CD4-positive, alpha-beta T cell treated with Interleukin-4 for 4 hours (primary cell): ENCODE measurements around the gene PMEPA1.

Source experiments
- DNase-seq: peaks from one replicate; pipeline ENCODE4 v3.0.0-alpha.2; 2020

Gene PMEPA1

DNA sequence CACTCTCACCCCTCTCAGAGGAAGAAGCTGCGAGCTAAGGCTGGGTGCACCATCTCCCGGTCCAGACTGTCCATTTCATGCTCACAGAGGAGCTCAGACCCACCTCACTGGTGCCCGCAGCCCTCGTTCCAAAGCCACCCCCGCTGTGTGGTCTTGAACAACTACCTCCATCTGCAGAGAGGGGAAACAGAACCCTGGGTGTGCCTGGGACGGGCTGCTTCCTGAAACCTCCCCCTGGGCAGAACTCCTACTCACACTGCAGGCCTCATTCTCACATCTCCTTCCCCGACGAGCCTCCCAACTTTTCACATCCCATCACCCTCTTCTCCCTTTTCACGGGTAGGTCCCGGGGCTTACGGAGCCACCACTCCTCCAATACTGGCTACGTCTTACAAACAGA, 18.1 kb downstream of the PMEPA1 start:
- no peak for DNase-seq

- no peak for DNase-seq
Observed at GRCh38 chr20:57690525-57690924, 19.3 kb downstream of the PMEPA1 start.

DNA sequence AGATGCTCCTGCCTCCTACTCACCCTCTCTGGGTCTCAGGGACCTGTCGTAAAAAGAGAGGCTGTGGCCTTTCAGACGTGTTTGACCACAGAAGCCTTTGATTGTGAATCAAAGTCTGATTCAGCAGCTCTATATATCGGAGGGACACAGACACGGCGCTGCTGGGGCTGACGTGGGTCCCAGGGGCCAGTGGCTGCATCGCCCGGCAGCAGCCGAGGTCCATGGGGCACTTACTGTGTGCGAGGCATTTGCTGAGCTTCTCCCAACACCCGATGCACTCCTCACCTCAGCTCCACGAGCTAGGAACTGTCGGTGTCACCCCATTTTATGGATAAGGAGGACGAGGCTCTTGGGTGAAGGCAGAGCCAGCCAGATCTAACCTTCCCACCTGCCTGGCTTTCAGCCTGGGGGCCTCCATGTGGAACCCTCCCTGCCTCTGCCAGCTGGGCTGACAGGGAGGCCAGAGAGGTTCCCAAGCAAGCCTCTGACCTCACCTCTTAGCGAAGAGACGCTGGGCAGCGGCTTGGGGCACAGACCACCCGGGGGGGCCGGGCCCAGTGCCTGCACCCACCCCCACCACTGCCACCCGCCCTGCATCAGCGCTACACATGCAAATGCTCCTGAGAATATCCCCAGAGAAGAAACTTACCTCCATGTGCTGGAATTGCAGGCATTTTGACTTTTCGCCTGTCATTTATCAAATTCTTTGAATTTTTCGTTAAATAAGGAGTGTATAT, 19.9 kb downstream of the PMEPA1 start:
- DNase-seq = no peak

DNA sequence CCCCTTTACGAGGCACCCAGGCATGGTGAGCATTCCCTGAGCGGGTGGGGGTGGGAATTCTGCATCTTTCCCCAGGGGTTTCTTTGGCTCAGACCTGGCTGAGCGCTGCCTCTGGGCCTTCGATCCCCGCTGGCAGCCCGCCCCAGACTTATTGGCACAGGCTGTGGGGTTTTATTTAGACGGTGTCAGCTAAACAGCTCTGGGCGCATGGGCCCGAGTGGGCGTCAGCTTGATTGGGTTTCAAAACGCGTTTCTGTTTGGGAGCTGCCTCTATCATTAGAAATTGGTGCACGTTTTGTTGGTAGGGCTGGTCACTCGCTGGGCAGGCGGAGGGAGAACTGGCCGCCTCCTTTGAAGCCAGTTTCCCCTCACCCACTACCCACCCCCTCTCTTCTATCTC, 21.0 kb downstream of the PMEPA1 start:
- no peak for DNase-seq

DNA sequence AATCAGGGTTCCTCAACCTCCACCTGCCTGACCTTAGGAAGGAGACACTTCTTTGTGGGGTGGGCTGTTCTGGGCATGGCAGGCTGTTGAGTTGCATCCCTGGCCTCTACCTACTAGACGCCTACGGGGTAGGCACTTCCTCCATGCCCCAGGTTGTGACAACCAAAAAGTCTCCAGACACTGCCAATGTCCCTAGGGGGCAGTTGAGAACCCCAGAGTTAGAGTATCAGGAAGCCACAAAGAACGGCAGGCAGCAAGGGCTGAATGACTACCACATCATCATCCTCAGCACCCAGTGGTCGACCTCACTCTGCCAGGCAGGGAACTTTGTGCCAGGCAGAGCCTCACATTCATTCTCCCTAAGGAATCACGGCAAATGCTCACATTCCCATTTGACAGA, 21.5 kb downstream of the PMEPA1 start:
- DNase-seq = no peak

DNA sequence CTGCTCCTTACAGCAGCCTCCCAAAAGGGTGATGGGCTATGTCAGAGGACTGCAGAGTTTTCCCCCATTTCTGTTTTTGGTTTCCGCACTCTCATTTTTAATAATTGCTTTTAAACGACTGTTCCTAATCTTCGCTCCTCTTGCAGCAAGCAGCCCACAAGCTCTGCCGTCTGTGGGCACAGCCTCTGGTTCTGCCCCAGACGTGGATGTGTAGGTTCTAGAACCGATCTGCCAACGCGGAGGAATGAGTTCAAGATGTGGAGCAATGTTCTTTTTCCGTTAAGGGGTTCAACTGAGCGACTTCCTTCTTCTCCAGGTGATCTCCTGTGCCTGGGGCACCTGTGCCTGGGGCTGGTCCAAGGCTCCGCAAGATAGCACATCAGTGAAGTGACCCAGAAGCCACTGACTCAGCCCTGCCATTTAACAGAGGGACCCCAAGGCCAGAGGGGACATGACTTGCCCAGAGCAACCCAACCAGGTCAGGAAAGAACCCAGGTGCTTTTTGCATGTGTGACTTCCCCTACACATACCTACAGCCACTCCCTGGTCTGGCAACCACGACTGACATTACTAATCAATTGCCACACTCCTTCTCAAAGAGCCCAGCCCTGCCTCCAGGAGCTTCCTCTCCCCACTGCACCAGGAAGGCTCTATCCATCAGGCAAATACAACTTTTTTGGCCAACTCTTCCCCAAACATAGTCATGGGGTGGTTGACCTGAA, 22.7 kb downstream of the PMEPA1 start:
- no peak for DNase-seq

DNA sequence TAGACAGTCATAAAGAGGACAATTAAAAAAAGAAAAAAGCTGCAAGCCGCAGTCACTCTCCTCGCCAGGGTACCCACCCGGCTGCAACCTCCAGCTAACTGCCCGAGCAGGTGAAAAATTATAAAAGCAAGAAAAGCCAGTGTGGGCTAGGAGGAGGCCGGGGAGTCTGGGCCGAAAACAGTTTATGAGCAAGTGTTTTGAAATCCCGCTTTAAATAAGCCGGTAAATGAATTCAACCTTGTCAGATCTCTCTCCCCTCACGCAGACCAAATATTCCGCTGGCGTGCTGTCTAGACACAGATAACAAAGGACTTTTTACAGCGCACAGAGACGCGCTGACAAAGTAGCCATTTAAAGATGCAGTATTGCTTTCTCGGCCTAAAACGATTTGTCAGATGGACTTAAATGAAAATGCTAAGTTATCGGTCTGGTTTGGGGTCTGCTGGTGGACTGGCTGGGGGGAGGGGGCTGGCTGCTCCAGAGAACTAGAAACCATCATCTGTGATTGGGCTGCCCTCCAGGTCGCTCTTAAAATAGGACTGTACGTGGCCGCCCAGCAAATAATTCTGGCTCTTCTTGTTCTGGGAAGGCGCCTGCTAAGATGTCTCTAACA, 24.6 kb downstream of the PMEPA1 start:
- DNase-seq = no peak

- DNase-seq = no peak
Observed at GRCh38 chr20:57684808-57685140, 25.0 kb downstream of the PMEPA1 start.

- DNase-seq = no peak
Observed at GRCh38 chr20:57683881-57684807, 25.7 kb downstream of the PMEPA1 start.

GRCh38 chr20:57683287-57683686, 26.5 kb downstream of the PMEPA1 start:
- DNase-seq = no peak

GRCh38 chr20:57682184-57683101, 27.4 kb downstream of the PMEPA1 start:
- DNase-seq = no peak

- DNase-seq = peak; percentile 25
Observed at GRCh38 chr20:57680934-57681914, 28.6 kb downstream of the PMEPA1 start.

DNA sequence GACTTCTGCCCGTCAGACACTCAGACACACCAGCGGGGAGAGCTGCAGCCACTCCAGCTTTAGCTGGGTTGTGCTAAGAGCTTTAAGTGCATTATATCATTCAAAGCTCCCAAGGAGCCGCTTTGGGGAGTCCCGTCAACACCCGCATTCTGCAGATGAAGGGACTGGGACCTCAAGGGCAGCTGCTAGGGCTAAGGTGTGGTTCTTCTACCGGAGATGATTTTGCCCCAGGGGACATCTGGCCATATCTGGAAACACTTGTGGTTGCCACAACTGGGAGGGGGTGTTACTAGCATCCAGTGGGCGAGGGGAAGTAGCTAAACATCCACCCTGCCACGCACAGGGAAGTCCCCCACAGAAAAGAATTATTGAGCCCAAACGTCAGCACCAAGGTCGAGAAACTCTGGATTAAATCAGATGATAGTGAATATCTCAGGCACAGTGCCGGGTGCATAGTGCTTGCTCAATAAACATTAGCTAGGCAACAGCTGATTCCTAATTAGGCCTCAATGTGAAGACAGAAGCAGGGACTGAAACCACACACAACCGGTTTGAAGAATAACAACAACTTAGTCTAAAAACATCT, 29.6 kb downstream of the PMEPA1 start:
- no peak for DNase-seq

DNA sequence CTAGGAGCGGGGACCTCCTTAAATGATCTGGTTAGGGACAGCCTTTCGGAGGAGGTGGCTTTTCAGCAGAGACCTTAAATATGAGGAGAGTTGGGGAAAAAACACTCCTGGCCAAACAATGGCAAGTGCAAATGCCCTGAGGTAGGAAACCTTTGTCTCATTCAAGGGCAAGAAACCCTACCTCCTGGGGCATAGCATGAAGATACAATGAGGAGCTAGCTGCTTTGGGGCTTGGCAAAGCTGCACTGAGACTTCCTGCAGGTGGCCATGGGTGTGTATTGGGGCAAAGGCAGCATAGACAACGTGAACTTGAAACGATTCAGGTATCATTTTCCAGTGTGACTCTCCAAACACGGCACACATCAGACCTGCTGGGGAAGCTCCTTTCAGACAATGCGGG, 30.7 kb downstream of the PMEPA1 start:
- no peak for DNase-seq

DNA sequence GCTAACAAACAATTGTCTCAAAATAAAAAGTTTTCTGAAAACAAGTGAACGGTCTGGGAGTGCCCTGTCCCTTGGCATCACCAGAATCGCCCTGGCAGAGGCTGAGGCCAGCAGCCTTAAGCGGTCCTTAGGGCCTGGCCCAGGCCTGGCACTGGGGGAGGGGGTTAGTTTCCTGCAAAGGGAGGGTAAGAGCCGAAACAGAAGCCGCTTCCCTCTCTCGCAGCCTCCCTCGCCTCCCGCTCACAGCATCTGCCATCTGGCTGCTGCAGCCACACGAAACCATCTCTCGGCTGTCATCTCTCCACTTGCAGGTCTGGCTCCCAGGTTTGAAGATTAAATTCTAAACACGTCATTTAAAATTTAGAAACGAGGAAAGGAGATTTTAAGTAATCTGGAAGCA, 31.5 kb downstream of the PMEPA1 start:
- no peak for DNase-seq

- no peak for DNase-seq
Observed at GRCh38 chr20:57677584-57677982, 32.2 kb downstream of the PMEPA1 start.

DNA sequence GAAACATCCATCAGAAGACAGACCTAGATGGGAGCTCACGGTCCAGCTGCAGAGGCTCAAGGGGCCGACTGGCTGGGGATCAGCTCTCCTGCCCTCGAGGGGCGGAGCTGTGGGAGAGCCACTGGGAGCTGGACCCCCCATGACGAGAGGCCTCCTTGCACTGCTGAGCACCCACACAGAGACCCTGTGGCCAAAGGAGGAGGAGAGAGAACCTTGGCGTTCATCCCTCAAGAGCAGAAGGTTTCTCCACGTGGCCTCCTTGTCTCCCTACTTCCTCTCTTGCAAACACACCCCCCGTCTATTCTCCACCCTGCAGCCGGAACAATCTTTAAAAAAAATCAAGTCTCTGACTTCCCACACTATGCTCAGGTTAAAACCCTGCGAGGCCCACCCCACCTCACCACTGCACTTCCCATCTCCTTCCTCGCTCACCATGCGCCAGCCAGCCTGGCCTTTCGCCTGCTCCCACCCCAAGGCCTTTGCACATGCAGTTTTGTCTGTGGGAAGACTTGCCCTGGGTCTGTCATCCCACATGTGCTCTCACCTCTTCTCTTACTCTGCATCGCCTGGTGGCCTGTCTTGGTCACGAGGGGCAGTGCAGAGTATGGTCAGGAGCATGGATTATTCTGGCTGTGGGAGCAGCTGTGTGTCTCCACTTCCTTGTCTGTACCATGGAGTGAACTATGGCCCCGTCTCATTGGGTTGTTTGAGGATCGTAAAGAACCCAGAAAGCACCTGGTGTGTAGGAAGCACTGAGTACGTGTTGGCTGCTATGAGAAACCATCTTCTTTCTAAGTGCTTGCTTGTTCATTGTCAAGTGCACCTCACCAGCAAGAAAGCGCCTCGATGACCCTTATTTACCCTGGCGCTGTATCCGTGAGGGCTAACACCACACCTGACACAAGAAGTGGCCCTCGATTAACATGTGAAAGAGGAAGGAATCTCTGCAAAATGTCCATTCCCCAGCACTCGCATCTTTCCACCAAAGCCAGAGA, 32.9 kb downstream of the PMEPA1 start:
- no peak for DNase-seq

- no peak for DNase-seq
Observed at GRCh38 chr20:57675773-57676172, 34.0 kb downstream of the PMEPA1 start.

GRCh38 chr20:57672953-57673575, 36.8 kb downstream of the PMEPA1 start:
- no peak for DNase-seq
